Fibroblast of lung (primary cell): ENCODE data around the gene AP1S2. TPM values are rescaled to one million over a fixed set of nuclear protein-coding genes. Genes with fewer than 3 reads are reported as not detected.

ENCODE experiments used
- DNase-seq, 2 donors: peaks; one replicate each; pipeline versions ENCODE4 v3.0.0 to v3.0.0-alpha.2; 2010; ENCODE audit warnings: low read depth in 2 of 2
- H2AFZ ChIP-seq: 2 replicates; pipeline ENCODE4 v1.5.1; 2012; ENCODE audit warnings: low read length, control low read depth, inconsistent platforms
- H3K27ac ChIP-seq: 2 replicates; pipeline ENCODE4 v1.5.1; 2011; ENCODE audit warnings: low read length, control low read depth; ENCODE audit not compliant: insufficient read depth
- H3K27me3 ChIP-seq: 2 replicates; pipeline ENCODE4 v1.5.1; 2011; ENCODE audit warnings: mild to moderate bottlenecking, low read length; ENCODE audit not compliant: control insufficient read depth, insufficient read depth
- H3K36me3 ChIP-seq: 2 replicates; pipeline ENCODE4 v1.5.1; 2011; ENCODE audit warnings: low read length; ENCODE audit not compliant: control insufficient read depth, insufficient read depth
- H3K4me1 ChIP-seq: 2 replicates; pipeline ENCODE4 v1.5.1; 2011; ENCODE audit warnings: low read length; ENCODE audit not compliant: control insufficient read depth, insufficient read depth; ENCODE audit errors: extremely low read depth
- H3K4me2 ChIP-seq: 2 replicates; pipeline ENCODE4 v1.5.1; 2011; ENCODE audit warnings: low read length, control low read depth; ENCODE audit not compliant: insufficient read depth; ENCODE audit errors: extremely low read depth
- H3K4me3 ChIP-seq, 4 experiments: fragments of 200-600 bp in 1 of 4; sonication (generic) in 1 of 4; replicated peaks in 1 of 4; 2 replicates each; pipeline ENCODE4 v1.5.1; 2011 to 2016; ENCODE audit warnings: low read length in 4 of 4, low read depth in 3 of 4, mild to moderate bottlenecking in 3 of 4, control low read depth in 2 of 4, inconsistent platforms in 1 of 4, mixed read lengths in 1 of 4; ENCODE audit not compliant: insufficient read depth in 1 of 4; ENCODE audit errors: control extremely low read depth in 1 of 4
- H3K79me2 ChIP-seq: 2 replicates; pipeline ENCODE4 v1.5.1; 2012; ENCODE audit warnings: mild to moderate bottlenecking, low read length, inconsistent platforms; ENCODE audit not compliant: control insufficient read depth, insufficient read depth
- H3K9ac ChIP-seq: 2 replicates; pipeline ENCODE4 v1.5.1; 2011; ENCODE audit warnings: mild to moderate bottlenecking, low read length, control low read depth; ENCODE audit not compliant: insufficient read depth
- H3K9me3 ChIP-seq: 2 replicates; pipeline ENCODE4 v1.5.1; 2012; ENCODE audit warnings: low read depth, low read length; ENCODE audit not compliant: control insufficient read depth, insufficient read depth
- H4K20me1 ChIP-seq: 2 replicates; pipeline ENCODE4 v1.5.1; 2011; ENCODE audit warnings: low read length; ENCODE audit not compliant: control insufficient read depth, insufficient read depth; ENCODE audit errors: extremely low read depth
- EZH2 ChIP-seq: IDR thresholded peaks from 2 replicates; pipeline ENCODE4 v1.5.1; 2012; ENCODE audit warnings: low read length, control low read depth, mild to moderate bottlenecking; ENCODE audit errors: missing control alignments
- polyA plus RNA-seq, 2 donors: library from polyadenylated mRNA; depleted of rRNA in 1 of 2; stranded (reverse) in 1 of 2; unstranded in 1 of 2; fragments of >200 nt; gene quantifications; 2 replicates each; pipeline ENCODE4 v1.2.1, GENCODE V29; 2011 to 2012; ENCODE audit warnings: missing spikeins in 1 of 2
- total RNA-seq: library from RNA; depleted of rRNA; stranded (reverse); fragments of >200 nt; gene quantifications from 2 replicates; pipeline ENCODE4 v1.2.1, GENCODE V29; 2014
- TF ChIP-seq, protein P1 (sequence below), 2 donors: IDR thresholded peaks in 1 of 2; conservative IDR thresholded peaks in 1 of 2; 1 replicate in 1 of 2; 2 replicates in 1 of 2; pipeline ENCODE4 v1.5.1; 2011 to 2012; ENCODE audit warnings: low read length in 2 of 2, control low read depth in 1 of 2, inconsistent platforms in 1 of 2, low read depth in 1 of 2, mild to moderate bottlenecking in 1 of 2

The AP1S2 gene
- total and polyA plus RNA-seq, 2 donors (not counting 1 experiment from before 2014, with no cell fraction given): 71.8 to 85.4 TPM

DNA sequence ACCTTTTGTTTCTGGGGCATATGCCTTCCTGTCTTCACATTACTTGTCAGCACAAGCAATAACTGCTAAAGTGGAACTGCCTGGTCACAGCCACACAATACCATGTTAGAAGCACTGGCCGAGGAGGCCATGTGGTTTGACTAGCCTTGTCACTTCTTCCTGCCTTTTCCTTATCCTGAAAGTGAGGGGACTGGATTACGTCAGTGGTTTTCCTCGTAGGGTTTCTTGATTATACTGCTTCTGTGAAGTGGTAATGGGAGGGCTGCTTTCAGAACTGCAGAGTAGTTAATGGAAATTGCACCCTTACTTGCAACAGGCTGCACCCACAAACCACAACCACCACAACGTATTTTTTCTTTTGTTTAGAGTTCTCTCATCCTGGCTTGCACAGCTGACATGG is 37.7 kb downstream of the AP1S2 start:
- no peaks in the 10 kb centered on the region for H4K20me1 ChIP-seq
- no peak for TF ChIP-seq EZH2
- TF ChIP-seq, protein P1, sequence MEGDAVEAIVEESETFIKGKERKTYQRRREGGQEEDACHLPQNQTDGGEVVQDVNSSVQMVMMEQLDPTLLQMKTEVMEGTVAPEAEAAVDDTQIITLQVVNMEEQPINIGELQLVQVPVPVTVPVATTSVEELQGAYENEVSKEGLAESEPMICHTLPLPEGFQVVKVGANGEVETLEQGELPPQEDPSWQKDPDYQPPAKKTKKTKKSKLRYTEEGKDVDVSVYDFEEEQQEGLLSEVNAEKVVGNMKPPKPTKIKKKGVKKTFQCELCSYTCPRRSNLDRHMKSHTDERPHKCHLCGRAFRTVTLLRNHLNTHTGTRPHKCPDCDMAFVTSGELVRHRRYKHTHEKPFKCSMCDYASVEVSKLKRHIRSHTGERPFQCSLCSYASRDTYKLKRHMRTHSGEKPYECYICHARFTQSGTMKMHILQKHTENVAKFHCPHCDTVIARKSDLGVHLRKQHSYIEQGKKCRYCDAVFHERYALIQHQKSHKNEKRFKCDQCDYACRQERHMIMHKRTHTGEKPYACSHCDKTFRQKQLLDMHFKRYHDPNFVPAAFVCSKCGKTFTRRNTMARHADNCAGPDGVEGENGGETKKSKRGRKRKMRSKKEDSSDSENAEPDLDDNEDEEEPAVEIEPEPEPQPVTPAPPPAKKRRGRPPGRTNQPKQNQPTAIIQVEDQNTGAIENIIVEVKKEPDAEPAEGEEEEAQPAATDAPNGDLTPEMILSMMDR (conservative IDR thresholded peaks at IDR 0.05 in 1 of 2, IDR thresholded peaks at IDR 0.05 in 1 of 2; ENCODE audit: low read depth in 1 of 2, low read length in 2 of 2): no peak
- no peak overlapping the region for H2AFZ ChIP-seq
- DNase-seq: peak; percentile 11 to 48
- H3K4me3 ChIP-seq: no peak overlapping the region
- no peaks in the 10 kb centered on the region for H3K4me1 ChIP-seq
- H3K27me3 ChIP-seq: no peaks in the 10 kb centered on the region
- H3K9me3 ChIP-seq: no peaks in the 10 kb centered on the region
- no peak overlapping the region for H3K4me2 ChIP-seq
- H3K36me3 ChIP-seq: no peaks in the 10 kb centered on the region
- no peaks in the 10 kb centered on the region for H3K79me2 ChIP-seq
- no peak overlapping the region for H3K27ac ChIP-seq
- H3K9ac ChIP-seq: no peak overlapping the region

DNA sequence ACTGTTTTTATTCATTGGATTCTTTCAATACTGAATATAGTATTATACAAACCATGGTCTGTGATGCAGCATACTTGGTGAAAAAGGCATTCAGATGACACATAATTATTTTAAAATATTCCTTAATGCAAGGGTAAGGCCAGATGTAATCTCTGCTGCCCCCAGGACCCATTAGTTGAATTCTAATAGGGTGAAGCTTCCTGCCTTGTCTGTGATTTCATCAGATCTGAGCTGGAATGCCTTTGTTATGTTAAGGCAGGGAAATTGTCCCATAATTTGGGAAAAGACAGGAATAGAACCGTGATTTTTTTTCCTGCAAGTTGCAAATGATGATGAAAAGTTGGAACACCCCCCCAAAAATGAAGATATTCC is 38.2 kb downstream of the AP1S2 start:
- Histone ChIP-seq H3K4me3 (no peak overlapping the region), H3K36me3 (no peaks in the 10 kb centered on the region), H3K4me2 (no peak overlapping the region), H3K9ac (no peak overlapping the region), H4K20me1 (no peaks in the 10 kb centered on the region), H3K9me3 (no peaks in the 10 kb centered on the region), H3K27ac (no peak overlapping the region), H3K27me3 (no peaks in the 10 kb centered on the region), H2AFZ (no peak overlapping the region), H3K79me2 (no peaks in the 10 kb centered on the region), H3K4me1 (no peaks in the 10 kb centered on the region)
- peak in 1 of 2 donors; percentile 21 for DNase-seq
- TF ChIP-seq, protein P1 (conservative IDR thresholded peaks at IDR 0.05 in 1 of 2, IDR thresholded peaks at IDR 0.05 in 1 of 2; ENCODE audit: low read depth in 1 of 2, low read length in 2 of 2): no peak
- no peak for TF ChIP-seq EZH2

DNA sequence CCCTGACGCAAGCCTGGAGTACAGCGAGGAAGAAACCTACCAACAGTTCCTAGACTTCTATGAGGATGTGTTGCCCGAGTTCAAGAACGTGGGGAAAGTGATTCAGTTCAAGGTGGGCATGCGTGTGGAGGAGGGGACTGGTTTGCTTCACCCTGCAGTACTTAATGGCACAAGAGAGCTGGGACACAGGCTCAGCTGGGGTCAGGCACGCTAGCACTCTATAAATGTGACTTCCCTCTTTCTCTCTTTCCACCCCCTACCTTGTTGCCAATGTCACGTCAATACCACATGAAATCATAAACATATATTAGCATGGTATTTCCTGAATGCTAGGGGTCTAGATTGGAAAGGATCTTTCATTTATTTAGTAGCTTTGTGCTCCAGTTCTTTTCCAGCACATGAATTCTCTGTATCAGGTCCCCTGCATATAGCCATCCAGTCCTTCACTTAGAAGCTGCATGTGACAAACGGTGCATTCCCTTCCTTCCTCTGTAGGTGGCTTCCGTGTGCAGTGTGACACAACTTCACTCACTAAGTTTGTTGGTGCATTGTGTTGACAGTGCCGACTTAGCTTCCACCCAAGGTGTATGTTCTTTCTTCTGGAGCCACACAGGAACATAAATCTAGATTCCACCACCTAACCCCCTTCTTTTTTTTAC is 38.7 kb downstream of the AP1S2 start:
- Histone ChIP-seq H3K9me3 (no peaks in the 10 kb centered on the region), H3K79me2 (no peaks in the 10 kb centered on the region), H3K9ac (no peak overlapping the region), H3K27ac (no peak overlapping the region), H3K36me3 (no peaks in the 10 kb centered on the region), H2AFZ (no peak overlapping the region), H3K27me3 (no peaks in the 10 kb centered on the region), H3K4me2 (no peak overlapping the region), H3K4me1 (no peaks in the 10 kb centered on the region), H3K4me3 (no peak overlapping the region), H4K20me1 (no peaks in the 10 kb centered on the region)
- TF ChIP-seq EZH2: no peak
- TF ChIP-seq, protein P1 (conservative IDR thresholded peaks at IDR 0.05 in 1 of 2, IDR thresholded peaks at IDR 0.05 in 1 of 2; ENCODE audit: low read depth in 1 of 2, low read length in 2 of 2): peak in 1 of 2 donors; percentile 37
- peak in 1 of 2 donors; percentile 33 for DNase-seq
